Measurements from ENCODE around the gene USP15. TPM values are rescaled to one million over a fixed set of nuclear protein-coding genes. Genes with fewer than 3 reads are reported as not detected.

The USP15 gene
- total RNA-seq, 2 donors from 2014 or later, result 41.1 to 49.7 TPM

DNA sequence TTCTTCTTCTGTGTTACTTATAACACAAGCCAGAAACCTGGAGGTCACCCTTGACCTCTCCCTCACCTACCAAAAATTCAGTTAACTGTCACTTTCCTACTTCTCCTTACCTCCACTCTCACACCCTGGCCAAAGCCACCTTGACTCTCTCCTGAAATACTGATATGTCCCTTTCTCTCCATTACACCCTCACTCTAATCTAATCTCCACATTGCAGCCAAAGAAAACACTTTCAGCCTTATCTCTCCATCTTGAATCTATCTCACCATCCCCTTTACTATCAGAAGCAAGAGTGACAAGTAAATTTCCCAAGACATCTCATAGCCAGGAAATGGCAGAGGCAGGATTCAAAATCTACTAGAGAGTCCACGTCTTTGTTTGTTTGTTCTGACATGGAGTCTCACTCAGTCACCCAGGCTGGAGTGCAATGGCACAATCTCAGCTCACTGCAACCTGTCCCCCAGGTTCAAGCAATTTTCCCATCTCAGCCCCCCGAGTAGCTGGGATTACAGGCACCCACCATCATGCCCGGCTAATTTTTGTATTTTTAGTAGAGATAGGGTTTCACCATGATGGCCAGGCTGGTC, 28.0 kb upstream of the USP15 start:
- Histone ChIP-seq H3K9me3 (no peaks in the 10 kb centered on the region), H3K27me3 (no peaks in the 10 kb centered on the region), H3K36me3 (no peaks in the 10 kb centered on the region), H3K4me1 (no peaks in the 10 kb centered on the region), H3K4me3 (no peak overlapping the region), H3K27ac (no peak overlapping the region)
- DNase-seq (ENCODE audit: low spot score), result no peak
- TF ChIP-seq, protein P1, sequence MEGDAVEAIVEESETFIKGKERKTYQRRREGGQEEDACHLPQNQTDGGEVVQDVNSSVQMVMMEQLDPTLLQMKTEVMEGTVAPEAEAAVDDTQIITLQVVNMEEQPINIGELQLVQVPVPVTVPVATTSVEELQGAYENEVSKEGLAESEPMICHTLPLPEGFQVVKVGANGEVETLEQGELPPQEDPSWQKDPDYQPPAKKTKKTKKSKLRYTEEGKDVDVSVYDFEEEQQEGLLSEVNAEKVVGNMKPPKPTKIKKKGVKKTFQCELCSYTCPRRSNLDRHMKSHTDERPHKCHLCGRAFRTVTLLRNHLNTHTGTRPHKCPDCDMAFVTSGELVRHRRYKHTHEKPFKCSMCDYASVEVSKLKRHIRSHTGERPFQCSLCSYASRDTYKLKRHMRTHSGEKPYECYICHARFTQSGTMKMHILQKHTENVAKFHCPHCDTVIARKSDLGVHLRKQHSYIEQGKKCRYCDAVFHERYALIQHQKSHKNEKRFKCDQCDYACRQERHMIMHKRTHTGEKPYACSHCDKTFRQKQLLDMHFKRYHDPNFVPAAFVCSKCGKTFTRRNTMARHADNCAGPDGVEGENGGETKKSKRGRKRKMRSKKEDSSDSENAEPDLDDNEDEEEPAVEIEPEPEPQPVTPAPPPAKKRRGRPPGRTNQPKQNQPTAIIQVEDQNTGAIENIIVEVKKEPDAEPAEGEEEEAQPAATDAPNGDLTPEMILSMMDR (IDR thresholded peaks at IDR 0.05), result no peak

DNA sequence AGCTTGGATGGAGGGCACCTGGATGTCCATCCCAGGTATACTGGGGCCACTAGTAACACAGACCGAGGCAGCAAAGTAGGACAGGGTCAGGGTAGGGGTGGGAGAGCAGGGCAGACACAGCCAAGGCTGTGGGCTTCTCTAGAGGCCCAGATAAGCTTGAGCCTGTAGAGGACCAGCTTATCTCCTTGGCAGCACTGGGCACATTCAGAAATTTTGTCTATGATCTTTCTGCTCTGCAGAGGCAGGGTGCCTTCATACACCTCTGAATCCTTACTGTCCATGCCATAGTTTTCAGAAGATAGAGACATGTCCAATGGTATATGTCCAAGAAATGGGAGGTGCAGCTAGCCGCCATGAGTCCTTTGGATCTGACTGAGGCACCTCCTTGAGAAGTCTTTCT, 26.4 kb upstream of the USP15 start:
- Histone ChIP-seq H3K36me3 (no peaks in the 10 kb centered on the region), H3K27ac (no peak overlapping the region), H3K9me3 (no peaks in the 10 kb centered on the region), H3K4me3 (no peak overlapping the region), H3K4me1 (no peaks in the 10 kb centered on the region), H3K27me3 (no peaks in the 10 kb centered on the region)
- no peak for DNase-seq (ENCODE audit: low spot score)
- TF ChIP-seq, protein P1 (IDR thresholded peaks at IDR 0.05), result no peak

DNA sequence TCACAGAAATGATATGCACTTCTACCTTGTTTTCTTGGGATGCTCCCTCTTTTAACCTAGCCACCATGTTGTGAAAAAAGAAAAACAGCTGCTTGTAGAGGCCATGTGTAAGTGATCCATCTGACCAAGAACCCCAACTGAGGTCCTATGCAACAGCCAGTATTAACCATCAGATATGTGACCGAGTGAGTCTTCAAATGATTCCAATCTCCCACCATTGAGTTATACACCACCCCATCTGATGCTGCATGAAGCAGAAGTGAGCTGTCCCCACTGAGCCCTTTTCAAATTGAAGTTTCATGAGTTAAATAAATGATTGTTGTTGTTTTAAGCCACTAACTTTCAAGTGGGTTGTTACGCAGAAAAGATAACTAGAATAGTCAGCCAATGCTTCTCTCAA, 20.6 kb upstream of the USP15 start:
- no peak for DNase-seq (ENCODE audit: low spot score)
- TF ChIP-seq, protein P1 (IDR thresholded peaks at IDR 0.05), result no peak
- no peaks in the 10 kb centered on the region for H3K4me1 ChIP-seq
- H3K36me3 ChIP-seq, result no peaks in the 10 kb centered on the region
- H3K27ac ChIP-seq, result no peak overlapping the region
- no peaks in the 10 kb centered on the region for H3K27me3 ChIP-seq
- H3K4me3 ChIP-seq, result no peak overlapping the region
- no peaks in the 10 kb centered on the region for H3K9me3 ChIP-seq

DNA sequence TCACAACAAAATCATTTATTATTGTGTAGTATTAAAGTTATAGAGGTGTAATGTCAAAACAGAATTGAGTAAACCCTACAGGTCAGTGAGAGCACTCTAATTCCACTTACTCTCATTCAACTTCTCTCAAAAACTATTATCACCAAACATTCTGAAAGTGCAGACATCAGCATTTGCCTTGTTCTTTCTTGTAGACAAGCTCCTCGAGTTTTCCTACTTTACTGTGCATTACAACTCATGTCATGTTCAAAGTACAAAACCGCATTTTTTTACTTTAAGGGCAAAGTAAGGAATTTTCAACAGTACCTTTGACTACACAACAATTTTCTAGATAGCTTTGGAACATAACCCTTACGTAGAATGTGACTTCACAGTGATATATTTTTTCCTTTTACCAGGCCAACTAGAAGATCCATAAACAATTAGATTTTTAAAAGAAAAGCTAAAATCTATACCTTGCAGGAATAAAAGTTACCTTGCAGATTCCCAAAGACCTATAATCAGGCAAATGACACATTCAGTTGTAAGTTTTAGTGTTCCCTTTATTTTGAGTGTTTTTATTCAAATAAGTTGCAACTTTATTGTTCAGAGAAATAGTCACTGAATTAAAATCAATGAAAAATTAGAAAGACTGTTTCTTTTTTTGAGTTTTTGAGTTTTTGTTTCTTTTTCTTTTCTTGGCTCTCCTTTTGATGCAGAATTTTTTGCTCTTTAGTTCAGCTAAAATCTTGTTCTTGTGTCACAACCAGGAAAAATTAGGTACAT, 12.7 kb upstream of the USP15 start:
- H3K27ac ChIP-seq, result no peak overlapping the region
- DNase-seq (ENCODE audit: low spot score), result no peak
- no peaks in the 10 kb centered on the region for H3K27me3 ChIP-seq
- no peaks in the 10 kb centered on the region for H3K9me3 ChIP-seq
- H3K4me1 ChIP-seq, result no peaks in the 10 kb centered on the region
- no peak overlapping the region for H3K4me3 ChIP-seq
- TF ChIP-seq, protein P1 (IDR thresholded peaks at IDR 0.05), result no peak
- no peaks in the 10 kb centered on the region for H3K36me3 ChIP-seq

DNA sequence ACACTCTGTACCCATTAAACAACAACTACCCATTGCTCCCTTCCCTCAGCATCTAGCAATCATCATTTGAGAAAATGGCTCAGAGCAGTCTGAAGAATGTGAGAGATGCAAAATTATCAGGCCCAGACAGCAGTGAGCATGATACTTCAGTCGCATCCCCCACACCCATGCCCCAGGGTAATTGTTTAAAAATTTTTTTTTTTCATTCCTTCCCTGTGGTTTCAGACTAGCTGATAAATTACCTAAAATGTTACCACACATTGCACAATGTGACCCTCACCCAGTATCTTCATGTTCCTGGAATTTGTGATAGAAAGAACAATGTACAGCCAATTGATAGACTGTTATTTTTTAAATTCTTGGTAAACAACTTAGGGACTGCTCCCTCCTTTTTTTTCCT, 11.3 kb upstream of the USP15 start:
- no peak for DNase-seq (ENCODE audit: low spot score)
- no peaks in the 10 kb centered on the region for H3K4me1 ChIP-seq
- no peaks in the 10 kb centered on the region for H3K27me3 ChIP-seq
- TF ChIP-seq, protein P1 (IDR thresholded peaks at IDR 0.05), result no peak
- no peaks in the 10 kb centered on the region for H3K36me3 ChIP-seq
- H3K27ac ChIP-seq, result no peak overlapping the region
- H3K9me3 ChIP-seq, result no peaks in the 10 kb centered on the region
- no peak overlapping the region for H3K4me3 ChIP-seq

All from right atrium auricular region (tissue), 2 donors.